NCI-H2196 (cell line): ENCODE measurements around the gene GTF3C1.
"Not testable (repeated sequence)": the region's sequence is repeated elsewhere in the genome, so short reads cannot be mapped to it uniquely, and the experiment has no call there.

Experiments
- DNase-seq: peaks from one replicate; lab custom pipeline; 2025; ENCODE audit not compliant: unreplicated experiment; lab: John Stamatoyannopoulos, UW

Gene GTF3C1

DNA sequence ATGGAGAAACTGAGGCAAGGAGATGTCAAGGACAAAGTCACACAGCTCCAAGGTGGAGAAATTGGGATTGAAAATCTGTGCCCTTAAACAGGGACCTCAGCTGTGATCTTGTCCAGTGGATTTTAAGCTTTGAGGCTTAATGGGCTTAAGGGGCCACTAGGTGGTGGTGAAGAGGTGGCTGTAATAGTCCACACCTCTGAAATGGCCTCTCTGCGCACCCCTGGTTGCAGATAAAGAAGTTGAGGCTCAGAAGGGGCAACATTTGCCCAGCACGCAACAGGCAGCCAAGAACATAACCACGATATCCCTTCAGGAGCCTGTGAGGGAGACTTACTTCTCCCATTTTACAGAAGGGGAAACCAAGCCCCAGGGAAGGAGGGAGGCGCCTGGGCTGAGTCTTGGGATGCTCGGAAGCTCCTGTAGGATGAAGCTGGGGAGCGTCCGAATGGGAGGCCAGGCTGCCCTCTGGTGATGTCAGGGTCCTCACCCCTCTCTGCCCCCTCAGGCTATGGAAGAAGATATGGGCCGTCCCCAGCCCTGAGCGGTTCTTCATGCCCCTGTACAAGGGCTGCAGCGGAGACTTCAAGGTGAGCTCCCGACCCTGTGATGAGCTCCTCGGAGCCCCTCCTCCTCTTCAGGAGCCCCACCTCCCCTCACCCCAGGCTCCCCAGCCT is 104.1 kb downstream of the GTF3C1 start:
- DNase-seq, result no peak

DNA sequence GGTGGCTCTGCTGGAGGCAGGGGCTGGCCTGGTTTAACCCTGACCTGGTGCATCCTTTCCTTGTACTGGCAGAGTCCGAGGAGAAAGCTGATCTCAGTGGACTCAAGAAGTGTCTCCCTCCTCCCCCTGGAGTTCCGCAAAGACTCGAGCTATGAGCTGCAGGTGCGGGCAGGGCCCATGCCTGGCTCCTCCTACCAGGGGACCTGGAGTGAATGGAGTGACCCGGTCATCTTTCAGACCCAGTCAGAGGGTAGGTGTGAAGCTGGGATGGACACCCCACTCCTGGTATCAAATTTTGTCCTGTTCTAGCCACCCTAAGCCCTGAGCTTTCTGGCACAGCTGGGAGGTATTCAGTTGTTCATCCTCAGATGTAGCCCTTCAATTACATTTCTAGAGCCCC is 105.2 kb downstream of the GTF3C1 start:
- no peak for DNase-seq

DNA sequence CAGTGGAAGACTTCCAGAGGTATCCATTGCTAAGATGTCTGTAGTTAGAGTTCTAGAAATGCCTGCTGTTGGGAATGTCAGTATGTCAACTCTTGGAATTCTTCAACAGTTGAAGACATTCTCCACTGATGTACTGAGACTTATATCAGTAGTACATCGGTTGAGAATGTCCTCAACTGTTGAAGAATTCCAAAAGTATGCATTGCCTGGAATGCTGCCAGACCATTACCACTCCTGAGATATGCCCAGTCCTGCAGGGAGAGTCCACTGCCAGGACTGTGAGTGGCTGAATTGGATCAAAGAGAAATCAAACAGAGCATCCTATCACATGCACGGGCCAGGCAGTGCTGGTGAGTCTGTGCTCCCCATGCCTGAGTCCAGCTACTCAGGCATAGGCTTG is 105.7 kb downstream of the GTF3C1 start:
- no peak for DNase-seq

DNA sequence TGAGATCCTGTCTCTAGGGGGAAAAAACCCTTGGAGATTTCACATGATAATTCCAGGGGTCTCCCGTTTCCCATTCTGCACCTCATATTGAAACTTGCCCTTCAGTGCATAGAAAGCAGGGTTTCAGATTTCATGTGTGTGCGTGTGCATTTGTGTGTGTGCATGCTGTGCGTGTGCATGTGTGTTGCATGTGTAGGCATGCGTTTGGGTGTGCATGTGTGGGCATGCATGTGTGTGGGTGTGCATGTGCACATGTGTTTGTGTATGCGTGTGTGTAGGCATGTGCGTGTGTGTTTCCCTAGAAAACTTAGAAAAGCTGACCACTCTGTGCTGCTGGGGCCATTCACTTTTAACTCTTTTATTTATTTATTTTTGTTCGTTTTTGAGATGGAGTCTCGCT is 107.7 kb downstream of the GTF3C1 start:
- no peak for DNase-seq

DNA sequence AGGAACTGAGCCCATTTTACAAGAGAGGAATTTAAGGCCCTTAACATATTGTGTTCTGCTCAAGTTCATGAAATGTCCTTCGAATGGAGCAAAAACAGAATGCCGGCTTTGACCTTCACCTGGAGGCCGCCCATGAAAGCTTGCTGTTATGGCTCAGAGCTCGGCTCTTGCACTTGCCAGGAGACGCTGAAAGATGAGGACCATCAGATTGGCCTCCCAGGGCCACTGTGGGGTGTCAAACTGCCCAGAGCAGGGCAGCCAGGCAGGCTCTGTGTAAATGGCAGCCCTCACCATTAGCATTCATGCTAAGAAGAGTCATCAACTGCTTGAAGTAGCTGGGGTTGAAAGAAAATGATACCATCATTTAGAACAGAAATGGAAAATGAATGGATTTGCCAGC is 108.4 kb downstream of the GTF3C1 start:
- no peak for DNase-seq

DNA sequence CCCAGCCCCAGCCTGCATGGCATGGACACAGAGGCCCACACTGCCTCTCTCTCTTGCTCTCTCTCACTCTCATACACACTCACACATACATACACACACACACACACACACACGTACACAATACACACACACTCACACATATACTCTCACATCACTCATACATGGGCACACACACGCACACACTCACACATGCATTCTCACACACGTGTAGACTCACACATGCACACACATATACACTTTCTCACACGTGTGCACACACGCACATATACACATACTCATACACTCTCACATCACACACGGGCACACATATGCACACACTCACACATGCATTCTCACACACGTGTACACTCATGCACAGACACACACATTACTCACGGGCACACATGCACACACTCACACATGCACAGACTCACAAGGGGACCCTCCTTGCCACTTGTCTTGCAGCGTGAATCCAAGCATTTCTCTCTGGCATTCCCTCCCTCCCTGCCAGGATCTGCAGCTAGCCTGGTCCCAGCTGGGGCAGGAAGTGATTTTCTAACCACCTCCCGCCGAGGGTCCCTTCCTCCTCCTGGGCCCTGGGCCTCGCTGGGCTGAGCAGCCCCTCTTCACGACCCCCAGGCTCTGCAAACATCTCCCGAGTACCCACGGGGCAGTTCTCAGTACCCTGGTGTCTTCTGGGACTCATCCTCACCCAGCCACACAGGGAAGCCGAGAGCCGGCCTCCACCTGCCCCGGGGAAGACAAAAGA is 110.3 kb downstream of the GTF3C1 start:
- no peak for DNase-seq

DNA sequence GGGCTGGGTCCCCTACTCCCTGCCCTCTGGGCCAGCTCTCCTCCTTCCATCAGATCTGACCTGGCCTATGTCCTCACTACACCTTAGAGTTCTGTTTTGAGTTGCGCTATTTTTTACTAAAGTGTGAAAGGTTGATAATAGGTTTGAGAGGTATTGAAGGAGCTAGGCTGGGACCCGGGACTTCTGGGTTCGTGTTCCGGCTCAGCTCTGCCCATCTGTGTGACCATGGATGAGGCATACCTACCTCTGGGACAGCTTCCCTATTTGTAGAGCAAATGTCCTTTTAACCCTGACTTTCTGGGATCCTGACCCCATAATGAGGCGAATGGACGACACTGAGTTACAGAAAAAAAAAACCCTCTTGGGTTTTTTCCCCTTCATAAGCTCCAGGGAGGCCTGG is 111.8 kb downstream of the GTF3C1 start:
- no peak for DNase-seq

DNA sequence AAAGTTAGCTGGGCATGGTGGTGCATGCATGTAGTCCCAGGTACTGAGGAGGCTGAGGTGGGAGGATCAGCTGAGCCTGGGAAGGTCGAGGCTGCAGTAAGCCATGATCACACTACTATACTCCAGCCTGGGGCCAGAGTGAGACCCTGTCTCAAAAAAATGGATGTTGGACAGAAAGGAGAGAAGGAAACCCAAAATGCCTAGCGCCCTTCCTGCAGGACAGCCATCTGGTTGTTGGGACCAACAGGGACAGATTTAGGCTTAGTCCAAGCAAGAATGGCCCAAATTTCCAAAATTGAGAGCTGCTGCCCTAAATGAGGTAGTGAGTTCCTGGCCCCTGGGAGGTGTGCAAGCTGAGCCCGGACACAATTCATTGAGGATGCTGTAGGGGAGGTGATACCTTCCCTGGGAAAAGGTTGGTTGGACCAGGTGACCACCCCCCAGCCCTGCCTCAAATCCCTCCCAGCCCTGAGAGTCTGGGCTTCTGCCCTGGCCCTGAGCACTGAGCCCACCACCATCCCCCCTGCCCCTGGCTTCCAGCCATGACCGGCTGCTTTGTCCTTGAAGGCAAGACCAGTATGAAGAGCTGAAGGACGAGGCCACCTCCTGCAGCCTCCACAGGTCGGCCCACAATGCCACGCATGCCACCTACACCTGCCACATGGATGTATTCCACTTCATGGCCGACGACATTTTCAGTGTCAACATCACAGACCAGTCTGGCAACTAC is 112.6 kb downstream of the GTF3C1 start:
- no peak for DNase-seq

DNA sequence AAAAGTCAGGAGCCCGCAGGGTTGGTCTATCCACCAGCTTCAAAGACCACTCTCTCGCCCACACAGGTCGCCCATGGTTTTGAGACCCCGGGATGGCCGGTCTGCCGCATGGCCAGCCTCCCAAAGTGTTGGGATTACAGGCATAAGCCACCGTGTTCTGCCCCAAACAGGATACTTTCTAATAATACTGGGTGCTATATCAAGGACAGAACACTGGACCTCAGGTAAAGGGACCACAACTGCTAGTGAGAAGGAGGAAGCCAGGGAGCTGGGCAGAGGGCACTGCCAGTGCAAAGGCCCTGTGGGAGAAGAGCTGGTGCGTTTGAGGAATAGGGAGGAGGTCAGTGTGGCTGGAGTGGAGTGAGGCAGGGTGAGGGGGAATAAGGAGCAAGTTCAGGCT is 113.6 kb downstream of the GTF3C1 start:
- no peak for DNase-seq

DNA sequence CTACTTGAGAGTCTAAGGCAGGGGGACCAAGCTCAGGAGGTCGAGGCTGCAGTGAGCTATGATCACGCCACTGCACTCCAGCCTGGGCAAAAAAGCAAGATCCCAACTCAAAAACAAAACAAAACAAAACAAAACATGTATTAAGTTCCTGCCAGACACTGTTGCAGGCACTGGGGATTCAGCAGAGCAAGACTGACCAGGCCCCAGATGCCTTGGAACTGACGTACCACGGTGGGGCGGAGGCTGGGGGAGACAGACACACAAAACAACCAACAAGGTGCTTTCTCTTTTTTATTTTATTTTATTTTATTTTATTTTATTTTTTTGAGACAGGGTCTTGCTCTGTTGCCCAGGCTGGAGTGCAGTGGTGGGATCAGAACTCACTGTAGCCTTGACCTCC is 114.6 kb downstream of the GTF3C1 start:
- DNase-seq, result not testable (repeated sequence)

DNA sequence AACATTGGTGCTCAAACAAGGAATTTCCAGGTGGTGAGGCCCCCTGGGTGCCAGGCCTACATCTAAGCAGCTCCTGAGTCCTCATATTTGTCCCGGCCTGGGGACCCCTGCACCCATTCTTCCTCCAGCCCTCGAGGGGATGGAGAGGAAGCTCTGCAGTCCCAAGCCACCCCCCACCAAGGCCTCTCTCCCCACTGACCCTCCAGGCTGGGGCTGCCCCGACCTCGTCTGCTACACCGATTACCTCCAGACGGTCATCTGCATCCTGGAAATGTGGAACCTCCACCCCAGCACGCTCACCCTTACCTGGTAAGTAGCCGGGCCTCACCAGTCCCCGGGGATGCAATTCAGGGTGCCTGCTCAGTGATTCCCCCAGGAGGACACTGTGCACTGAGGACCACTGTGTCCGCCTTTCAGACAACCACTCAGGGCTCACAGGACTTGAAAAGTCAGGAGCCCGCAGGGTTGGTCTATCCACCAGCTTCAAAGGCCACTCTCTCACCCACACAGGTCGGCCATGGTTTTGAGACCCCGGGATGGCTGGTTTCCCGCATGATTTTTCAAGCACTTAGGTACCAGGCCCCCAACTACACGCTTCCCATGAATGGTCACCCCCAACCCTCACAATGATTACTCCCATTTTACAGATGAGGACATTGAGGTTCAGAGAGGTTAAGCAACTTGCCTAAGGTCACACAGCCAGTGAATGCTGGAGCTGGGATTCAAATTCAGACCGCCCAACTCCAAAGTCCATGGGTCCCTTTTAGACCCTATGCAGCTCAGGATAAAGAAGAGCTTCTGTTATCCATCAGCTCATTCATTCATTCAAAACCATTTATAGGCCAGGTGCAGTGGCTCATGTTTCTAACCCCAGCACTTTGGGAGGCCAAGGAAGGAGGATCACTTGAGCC is 115.3 kb downstream of the GTF3C1 start:
- no peak for DNase-seq

DNA sequence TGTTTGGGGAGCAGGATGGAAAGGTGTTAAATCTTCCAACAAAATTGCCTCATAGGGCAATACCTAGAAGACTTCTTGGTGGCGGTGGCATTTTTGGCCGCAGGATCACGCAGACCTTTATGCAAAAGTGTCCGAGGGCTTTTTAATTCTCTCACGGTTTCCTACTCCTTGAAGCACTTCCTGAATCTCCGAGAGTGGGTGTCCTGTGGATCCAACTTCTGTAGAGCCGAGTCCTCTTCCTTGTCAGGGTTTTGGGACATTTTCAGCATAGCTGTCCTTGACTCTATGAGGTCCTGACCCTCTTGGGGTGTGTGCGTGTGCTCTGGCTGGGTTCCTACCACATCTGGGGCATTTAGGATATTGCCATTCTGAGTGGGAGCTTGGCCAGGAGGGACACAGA is 116.1 kb downstream of the GTF3C1 start:
- no peak for DNase-seq

DNA sequence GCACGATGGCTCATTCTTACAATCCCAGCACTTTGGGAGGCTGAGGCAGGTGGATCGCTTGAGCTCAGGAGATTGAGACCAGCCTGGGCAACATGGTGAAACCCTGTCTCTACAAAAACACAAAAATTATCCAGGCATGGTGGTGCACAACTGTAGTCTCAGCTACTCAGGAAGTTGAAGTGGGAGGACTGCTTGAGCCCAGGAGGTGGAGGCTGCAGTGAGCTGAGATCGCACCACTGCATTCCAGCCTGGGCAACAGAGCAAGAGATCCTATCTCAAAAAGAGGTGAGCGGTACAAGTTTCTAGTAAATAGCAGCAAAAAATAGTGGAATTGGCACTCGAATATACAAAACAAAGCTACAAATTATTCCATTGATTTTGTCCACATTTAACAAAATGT is 116.5 kb downstream of the GTF3C1 start:
- not testable (repeated sequence) for DNase-seq

DNA sequence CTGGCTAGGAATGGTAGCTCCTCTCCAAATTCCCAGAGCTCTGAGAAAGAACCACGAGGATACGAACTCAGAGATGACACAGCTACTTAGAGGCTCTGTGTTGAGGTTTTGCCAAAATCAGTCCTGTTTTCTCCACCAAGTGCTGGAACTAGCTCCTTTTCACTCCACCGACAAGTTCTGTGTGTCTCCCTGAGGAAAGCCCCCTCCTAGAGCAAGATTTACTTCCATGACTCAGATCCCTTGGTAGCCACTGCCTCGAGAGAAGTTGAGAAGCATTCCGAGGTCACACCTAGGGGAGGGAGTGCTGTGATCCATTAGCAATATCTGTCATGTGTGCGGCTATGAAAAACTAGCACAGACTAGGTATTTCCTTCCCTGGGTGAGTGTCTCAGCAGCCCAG is 117.2 kb downstream of the GTF3C1 start:
- no peak for DNase-seq

DNA sequence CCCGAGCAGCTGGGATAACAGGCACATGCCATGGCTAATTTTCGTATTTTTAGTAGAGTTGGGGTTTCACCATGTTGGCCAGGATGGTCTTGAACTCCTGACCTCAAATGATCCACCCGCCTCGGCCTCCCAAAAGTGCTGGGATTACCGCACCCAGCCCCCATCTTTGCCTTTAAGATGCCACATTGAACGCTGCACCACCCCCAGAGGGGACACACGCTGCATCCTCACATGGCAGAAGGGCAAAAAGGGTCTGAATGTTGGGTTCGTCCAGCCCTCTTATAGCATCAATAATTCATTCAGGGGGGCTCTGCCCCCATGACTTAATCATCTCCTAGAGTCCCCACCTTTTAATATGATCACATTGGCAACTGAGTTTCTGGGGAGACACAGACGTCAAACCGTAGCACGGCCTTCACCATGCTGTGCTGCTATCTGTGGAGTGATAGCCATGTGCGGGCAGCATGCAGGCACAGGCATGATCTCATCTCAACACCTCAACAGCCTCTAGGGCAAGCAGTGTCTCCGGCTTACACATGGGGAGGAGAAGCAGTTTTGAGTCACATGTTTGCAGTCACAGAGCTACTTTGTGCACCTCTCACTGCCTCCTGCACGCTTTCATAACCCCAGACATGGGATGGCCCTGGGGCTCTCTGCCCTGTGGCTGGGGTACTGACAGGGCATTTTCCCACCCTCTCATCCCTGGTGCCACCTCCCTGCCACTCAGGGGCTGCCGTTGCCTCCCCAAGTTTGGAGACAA is 117.8 kb downstream of the GTF3C1 start:
- no peak for DNase-seq

DNA sequence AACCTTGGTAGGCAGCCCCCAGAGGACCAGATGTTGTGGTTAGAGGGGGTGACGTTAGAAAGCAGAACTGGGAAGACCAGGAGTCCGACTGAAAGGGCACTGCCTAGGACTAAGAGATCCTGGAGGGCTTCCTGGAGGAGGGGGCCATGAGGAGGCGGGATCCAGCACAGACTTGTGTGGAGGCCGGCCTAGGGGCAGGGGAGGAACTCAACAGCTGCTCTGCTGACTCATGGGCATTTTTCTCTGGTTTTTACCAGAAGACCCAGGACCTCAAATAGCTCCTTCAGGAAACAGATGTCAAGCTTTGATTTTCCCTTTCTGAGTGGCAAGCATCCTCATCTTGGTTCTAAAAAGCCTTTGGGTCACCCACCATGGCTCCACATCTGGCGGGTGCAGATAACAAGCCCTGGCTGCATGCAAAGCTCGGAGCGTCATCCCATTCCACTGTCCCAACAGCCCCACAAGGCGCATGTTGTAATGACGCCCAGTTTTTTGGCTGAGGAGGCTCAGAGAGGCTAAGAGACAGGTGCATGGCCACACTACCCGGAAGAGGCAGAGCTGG is 118.7 kb downstream of the GTF3C1 start:
- no peak for DNase-seq

DNA sequence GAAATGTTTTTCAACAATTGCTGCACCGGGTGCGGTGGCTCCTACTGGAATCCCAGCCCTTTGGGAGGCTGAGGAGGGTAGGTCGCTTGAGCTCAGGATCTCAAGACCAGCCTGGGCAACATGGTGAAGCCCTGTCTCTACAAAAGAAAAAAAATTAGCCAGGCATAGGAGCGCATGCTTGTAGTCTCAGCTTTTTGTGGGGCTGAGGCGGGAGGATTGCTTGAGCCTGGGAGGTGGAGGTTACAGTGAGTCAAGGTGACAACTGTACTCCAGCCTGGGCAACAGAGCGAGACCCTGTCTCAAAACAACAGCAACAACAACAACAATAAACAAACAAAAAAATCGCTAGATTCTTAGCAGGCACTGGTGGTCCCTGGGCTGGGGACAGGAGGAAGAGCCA is 119.2 kb downstream of the GTF3C1 start:
- no peak for DNase-seq

DNA sequence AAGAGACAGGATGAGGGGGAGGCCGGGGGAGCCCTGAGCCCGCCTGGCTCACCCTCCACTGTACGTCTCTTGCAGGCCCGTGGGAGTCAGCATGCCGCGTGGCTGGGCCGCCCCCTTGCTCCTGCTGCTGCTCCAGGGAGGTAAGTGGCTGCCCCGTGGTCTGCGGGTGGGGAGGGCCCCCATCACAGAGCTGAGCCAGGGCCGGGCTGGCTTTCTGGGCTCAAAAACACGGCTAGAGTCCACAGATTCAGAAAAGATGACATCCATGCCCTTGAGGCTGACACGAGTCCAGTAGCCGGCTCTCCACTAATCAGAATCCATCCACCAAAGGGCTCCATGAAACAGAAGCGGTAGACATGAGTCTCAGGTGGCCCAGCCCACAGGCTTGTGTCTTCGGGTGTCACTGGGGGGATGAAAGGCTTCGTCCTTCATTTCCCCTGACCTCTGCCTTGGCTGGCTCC is 119.7 kb downstream of the GTF3C1 start:
- no peak for DNase-seq

DNA sequence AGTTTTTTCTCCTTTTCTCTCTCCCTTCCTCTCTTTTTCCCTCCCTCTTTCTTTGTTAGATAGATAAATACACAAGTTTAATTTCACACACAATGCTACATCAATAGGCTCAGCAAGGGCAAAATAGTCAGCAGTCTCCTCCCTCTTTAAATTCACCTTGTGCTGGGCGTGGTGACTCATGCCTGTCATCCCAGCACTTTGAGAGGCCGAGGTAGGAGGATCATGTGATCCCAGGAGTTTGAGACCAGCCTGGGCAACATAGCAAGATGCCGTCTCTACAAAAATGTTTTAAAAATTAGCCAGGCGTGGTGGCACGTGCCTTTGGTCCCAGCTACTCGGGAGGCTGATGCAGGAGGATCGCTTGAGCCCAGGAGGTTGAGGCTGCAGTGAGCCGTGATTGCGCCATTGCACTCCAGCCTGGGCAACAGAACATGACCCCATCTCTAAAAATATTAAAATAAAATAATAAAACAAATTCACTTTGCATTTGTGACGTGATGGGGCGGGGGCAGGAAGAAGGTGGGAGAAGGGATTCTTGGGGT is 120.3 kb downstream of the GTF3C1 start:
- DNase-seq, result no peak
